ENCODE results near the gene ZNF343. TPM values are rescaled to one million over a fixed set of nuclear protein-coding genes. Genes with fewer than 3 reads are reported as not detected.

ZNF343 gene
- total RNA-seq, 1 donor from 2014 or later: 12.3 TPM

Other genes with a start within 250 kb of the ZNF343 start
- 1.4 TPM for gene TGM3, start 212.9 kb downstream of the ZNF343 start, total RNA-seq
- not detected for gene TGM6, start 128.0 kb downstream of the ZNF343 start, total RNA-seq
- 85.8 TPM for gene SNRPB, start 38.1 kb downstream of the ZNF343 start, total RNA-seq
- gene TMC2, start 27.7 kb upstream of the ZNF343 start, total RNA-seq: 0.12 TPM
- gene NOP56, start 143.7 kb upstream of the ZNF343 start, total RNA-seq: 82.9 TPM
- gene IDH3B, start 155.3 kb upstream of the ZNF343 start, total RNA-seq: 81.0 TPM
- 12.7 TPM for gene EBF4, start 183.9 kb upstream of the ZNF343 start, total RNA-seq